HG03460 (cell line): ENCODE data around the gene WDFY3.
"Not testable (repeated sequence)": the region's sequence is repeated elsewhere in the genome, so short reads cannot be mapped to it uniquely, and the experiment has no call there.

Experiments
- ATAC-seq: cut with Tn5 transposase; IDR thresholded peaks from one replicate; pipeline ENCODE4 v1.9.1; 2021; ENCODE audit not compliant: unreplicated experiment

The WDFY3 gene

GRCh38 chr4:84678976-84679744 lies 287.3 kb downstream of the WDFY3 start:
- no peak for ATAC-seq

GRCh38 chr4:84677995-84678394 lies 288.5 kb downstream of the WDFY3 start:
- no peak for ATAC-seq

- no peak for ATAC-seq
Measured at GRCh38 chr4:84677093-84677492, 289.4 kb downstream of the WDFY3 start.

GRCh38 chr4:84673475-84674240 lies 292.8 kb downstream of the WDFY3 start:
- ATAC-seq = no peak

GRCh38 chr4:84672177-84672576 lies 294.3 kb downstream of the WDFY3 start:
- no peak for ATAC-seq

- ATAC-seq = no peak
Measured at GRCh38 chr4:84669201-84669600, 297.3 kb downstream of the WDFY3 start.

- ATAC-seq = no peak
Measured at GRCh38 chr4:84666439-84666838, 300.1 kb downstream of the WDFY3 start.

GRCh38 chr4:84664767-84665166 lies 301.7 kb downstream of the WDFY3 start:
- ATAC-seq = not testable (repeated sequence)

- ATAC-seq = no peak
Measured at GRCh38 chr4:84661191-84661939, 305.1 kb downstream of the WDFY3 start.

- no peak for ATAC-seq
Measured at GRCh38 chr4:84660606-84661005, 305.9 kb downstream of the WDFY3 start.

- no peak for ATAC-seq
Measured at GRCh38 chr4:84652478-84652877, 314.0 kb downstream of the WDFY3 start.

GRCh38 chr4:84651499-84651898 lies 315.0 kb downstream of the WDFY3 start:
- no peak for ATAC-seq

- no peak for ATAC-seq
Measured at GRCh38 chr4:84648863-84649647, 317.4 kb downstream of the WDFY3 start.

- no peak for ATAC-seq
Measured at GRCh38 chr4:84648178-84648577, 318.3 kb downstream of the WDFY3 start.

GRCh38 chr4:84647312-84647884 lies 319.1 kb downstream of the WDFY3 start:
- ATAC-seq = no peak

GRCh38 chr4:84644087-84644486 lies 322.4 kb downstream of the WDFY3 start:
- no peak for ATAC-seq

GRCh38 chr4:84639145-84639544 lies 327.3 kb downstream of the WDFY3 start:
- no peak for ATAC-seq

- ATAC-seq = no peak
Measured at GRCh38 chr4:84638092-84638491, 328.4 kb downstream of the WDFY3 start.

GRCh38 chr4:84634961-84635360 lies 331.5 kb downstream of the WDFY3 start:
- ATAC-seq = no peak

- no peak for ATAC-seq
Measured at GRCh38 chr4:84632092-84632491, 334.4 kb downstream of the WDFY3 start.

- ATAC-seq = no peak
Measured at GRCh38 chr4:84631573-84631972, 334.9 kb downstream of the WDFY3 start.
